Measurements from ENCODE around the gene PRPF19. TPM values are rescaled to one million over a fixed set of nuclear protein-coding genes. Genes with fewer than 3 reads are reported as not detected.

PRPF19 gene
- total RNA-seq, 2 experiments from 2014 or later = 120 to 153 TPM

DNA sequence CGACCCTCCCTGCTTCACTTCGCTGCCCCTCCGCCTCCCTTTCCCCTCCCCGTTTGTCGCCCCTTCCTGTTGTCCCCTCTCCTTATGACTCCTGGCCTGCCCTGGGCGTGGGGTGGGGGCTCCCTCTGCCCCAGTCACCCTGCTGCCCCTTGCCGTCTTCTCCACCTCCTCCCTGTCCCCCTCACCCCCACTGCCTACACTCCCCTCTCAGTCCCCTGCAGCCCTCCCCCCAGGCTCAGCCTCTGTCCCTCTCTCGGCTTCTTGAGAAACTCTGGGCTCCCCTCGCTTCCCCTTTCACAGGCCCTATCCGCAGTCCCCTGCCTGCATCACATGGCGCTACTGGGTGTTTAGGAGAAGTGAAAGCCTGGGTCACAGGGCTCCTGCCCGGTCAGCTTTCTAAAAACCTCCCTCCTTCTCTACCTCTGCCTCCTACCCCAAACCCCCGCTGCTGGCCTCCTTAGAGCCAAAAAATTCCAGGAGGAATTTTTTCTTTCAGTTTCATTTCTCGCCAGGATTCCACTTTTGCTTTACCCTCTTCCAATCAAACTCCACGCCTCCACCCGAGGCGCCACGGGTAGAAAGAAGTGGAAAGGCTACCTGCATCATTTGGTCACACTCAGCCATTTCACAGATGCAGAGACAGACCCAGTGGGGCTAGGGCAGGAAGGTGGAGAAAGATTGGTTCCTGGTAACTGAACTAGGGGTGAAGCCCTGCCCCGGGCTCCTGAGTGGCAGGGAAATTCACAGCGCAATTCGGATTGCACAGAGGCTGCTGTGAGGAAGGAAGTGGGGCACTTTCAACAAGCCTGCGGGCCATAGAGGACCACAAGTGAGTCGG lies 45.7 kb upstream of the PRPF19 start, which contains the start of gene SLC15A3:
Gene SLC15A3 (minus strand): TSS at position 273 of the 838 bp plus-strand sequence. CDS start 625 bp downstream, outside the sequence.
- ChIA-PET POLR2A (interaction anchor here (0.5 to 1.4 kb wide), 4 partner anchors 33 to 1282 kb away, joined by 3 to 5 read pairs (median 4); no protein-coding TSS in a partner anchor), CTCF (ENCODE audit: unreplicated experiment) (interaction anchor here (1.3 kb wide), 1 partner anchor 39 kb away, joined by 5 read pairs; the partner anchor contains the start of gene TMEM109)
- Histone ChIP-seq H3K9me3 (ENCODE audit: low read length) (no peaks in the 10 kb centered on the region), H2AFZ (ENCODE audit: low read length) (peak within 1 kb of the TSS; percentile 89), H3K9me2 (ENCODE audit: insufficient read depth, low read length) (no peaks in the 10 kb centered on the region), H3K4me3 (ENCODE audit: low read depth, low read length, poor library complexity, severe bottlenecking) (peak within 1 kb of the TSS; percentile 64), H3K36me3 (ENCODE audit: insufficient read depth, low read length) (no peaks in the 10 kb centered on the region), H4K20me1 (ENCODE audit: insufficient read depth, low read length) (no peaks in the 10 kb centered on the region), H3K4me2 (ENCODE audit: low read length) (peak within 1 kb of the TSS; percentile 80), H3K4me1 (ENCODE audit: insufficient read depth, low read length, poor library complexity, severe bottlenecking) (peaks cover 36% of the 10 kb centered on the region), H3K79me2 (ENCODE audit: insufficient read depth, low read depth, low read length) (peaks cover 3% of the 10 kb centered on the region; the same call in 1 of the 2 replicates), H3K27ac (ENCODE audit: low read depth, low read length, poor library complexity, severe bottlenecking) (peak within 1 kb of the TSS; percentile 47)
- BruUV-seq (replicated peaks) = no TSS peak
- TF ChIP-seq CTCF (conservative IDR thresholded peaks at IDR 0.05; ENCODE audit: low read length) = no peak
- no peak for TF ChIP-seq EZH2phosphoT487 (IDR thresholded peaks at IDR 0.05; ENCODE audit: borderline replicate concordance, low read depth, low read length)
- DNase-seq (ENCODE audit: low spot score) = peak; percentile 86
- intact Hi-C loops (cut with micrococcal nuclease; ENCODE audit: unreplicated experiment) = loop anchor here (1.0 to 10.0 kb wide), 3 partner anchors 37 to 209 kb away; partner anchors contain the start of gene VPS37C

GRCh38 chr11:60951606-60951903 lies 45.2 kb upstream of the PRPF19 start:
- Histone ChIP-seq H2AFZ (ENCODE audit: low read length) (peak overlapping the region; percentile 89; the same call in 1 of the 2 replicates), H3K4me2 (ENCODE audit: low read length) (peak overlapping the region; percentile 80), H3K9me2 (ENCODE audit: insufficient read depth, low read length) (no peaks in the 10 kb centered on the region), H3K4me3 (ENCODE audit: low read depth, low read length, poor library complexity, severe bottlenecking) (peak overlapping the region; percentile 64), H4K20me1 (ENCODE audit: insufficient read depth, low read length) (no peaks in the 10 kb centered on the region), H3K79me2 (ENCODE audit: insufficient read depth, low read depth, low read length) (peaks cover 3% of the 10 kb centered on the region; the same call in 1 of the 2 replicates), H3K4me1 (ENCODE audit: insufficient read depth, low read length, poor library complexity, severe bottlenecking) (peaks cover 36% of the 10 kb centered on the region), H3K36me3 (ENCODE audit: insufficient read depth, low read length) (no peaks in the 10 kb centered on the region), H3K27ac (ENCODE audit: low read depth, low read length, poor library complexity, severe bottlenecking) (peak overlapping the region; percentile 47), H3K9me3 (ENCODE audit: low read length) (no peaks in the 10 kb centered on the region)
- intact Hi-C loops (cut with micrococcal nuclease; ENCODE audit: unreplicated experiment) = loop anchor here (10.0 kb wide), 1 partner anchor 57 kb away; no protein-coding TSS in a partner anchor
- TF ChIP-seq CTCF (conservative IDR thresholded peaks at IDR 0.05; ENCODE audit: low read length) (no peak), EZH2phosphoT487 (IDR thresholded peaks at IDR 0.05; ENCODE audit: borderline replicate concordance, low read depth, low read length) (no peak)
- POLR2A ChIA-PET = interaction anchor here (0.5 kb wide), 1 partner anchor 1282 kb away, joined by 3 read pairs; no protein-coding TSS in a partner anchor
- no TSS peak for BruUV-seq (replicated peaks)
- CTCF ChIA-PET (ENCODE audit: unreplicated experiment) = interaction anchor here (1.3 kb wide), 1 partner anchor 38 kb away, joined by 5 read pairs; the partner anchor contains the start of gene TMEM109
- DNase-seq (ENCODE audit: low spot score) = peak; percentile 25

Data from OCI-LY7 (cell line).